GM21526 (cell line): Measurements from ENCODE around the gene ZDHHC1.

Source experiments
- ATAC-seq: cut with Tn5 transposase; IDR thresholded peaks from one replicate; pipeline ENCODE4 v1.9.1; 2021; ENCODE audit warnings: moderate library complexity; ENCODE audit not compliant: unreplicated experiment, low FRiP score

Gene ZDHHC1

DNA sequence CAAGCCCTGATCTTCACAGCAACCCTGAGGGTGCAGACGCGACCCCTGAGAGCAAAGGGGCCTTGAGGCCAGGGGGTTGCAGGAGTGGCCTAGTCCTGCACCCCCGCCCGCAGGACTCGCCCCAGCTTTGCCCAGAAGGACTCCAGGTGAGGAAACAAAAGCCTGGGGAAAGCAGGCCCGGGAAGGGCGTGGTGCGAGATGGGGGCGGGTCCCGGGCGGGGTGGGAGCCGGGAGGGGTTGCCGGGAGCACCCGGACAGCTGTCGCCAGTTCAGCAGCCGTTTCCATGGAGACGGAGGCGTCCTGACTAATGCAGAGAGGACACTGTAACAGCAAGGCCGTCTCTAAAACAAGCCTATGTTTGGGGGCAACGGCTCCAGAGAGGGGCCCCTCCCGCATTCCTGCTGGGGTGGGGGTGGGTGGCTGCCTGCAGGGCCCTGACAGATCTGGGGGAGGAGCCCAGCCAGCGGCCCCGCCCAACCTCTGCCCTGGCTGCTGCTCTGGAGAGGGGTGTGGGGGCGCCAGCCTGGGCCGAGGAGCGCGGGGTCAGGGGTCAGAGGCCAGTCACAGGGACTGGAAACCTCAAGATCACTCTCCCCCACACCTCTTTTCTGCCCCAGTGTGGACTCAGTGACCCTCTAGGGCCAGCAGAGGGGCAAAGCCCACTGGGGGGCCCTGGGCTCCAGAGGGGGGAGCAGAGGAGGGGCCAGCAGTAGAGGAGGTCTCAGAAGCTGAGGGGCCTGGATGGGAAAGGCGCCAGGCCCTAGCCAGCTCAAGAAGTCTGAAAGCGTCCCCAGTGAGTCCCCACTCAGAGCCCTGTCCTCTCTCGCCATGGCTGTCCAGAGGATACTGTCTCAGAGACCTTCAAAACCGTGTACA, 19.9 kb downstream of the ZDHHC1 start:
- no peak for ATAC-seq

GRCh38 chr16:67395458-67396158, 20.7 kb downstream of the ZDHHC1 start:
- no peak for ATAC-seq

DNA sequence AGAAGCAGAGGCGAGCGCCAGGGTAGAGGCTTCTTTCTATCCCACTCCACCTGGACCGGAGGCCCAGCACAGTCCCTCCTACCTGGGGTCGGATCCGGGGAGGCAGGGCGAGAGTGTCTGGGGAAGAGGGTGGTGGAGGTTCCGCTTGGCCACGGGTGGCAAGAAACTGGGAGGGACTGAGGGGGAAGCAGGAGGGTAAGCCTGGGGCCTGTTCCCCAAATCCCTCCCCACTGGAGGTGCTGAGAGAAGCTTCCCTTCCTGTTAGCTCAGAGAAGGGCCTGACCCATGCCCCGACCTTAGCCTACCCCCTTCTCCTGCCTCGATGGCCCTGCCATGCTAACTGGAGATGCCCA, 21.2 kb downstream of the ZDHHC1 start:
- no peak for ATAC-seq

DNA sequence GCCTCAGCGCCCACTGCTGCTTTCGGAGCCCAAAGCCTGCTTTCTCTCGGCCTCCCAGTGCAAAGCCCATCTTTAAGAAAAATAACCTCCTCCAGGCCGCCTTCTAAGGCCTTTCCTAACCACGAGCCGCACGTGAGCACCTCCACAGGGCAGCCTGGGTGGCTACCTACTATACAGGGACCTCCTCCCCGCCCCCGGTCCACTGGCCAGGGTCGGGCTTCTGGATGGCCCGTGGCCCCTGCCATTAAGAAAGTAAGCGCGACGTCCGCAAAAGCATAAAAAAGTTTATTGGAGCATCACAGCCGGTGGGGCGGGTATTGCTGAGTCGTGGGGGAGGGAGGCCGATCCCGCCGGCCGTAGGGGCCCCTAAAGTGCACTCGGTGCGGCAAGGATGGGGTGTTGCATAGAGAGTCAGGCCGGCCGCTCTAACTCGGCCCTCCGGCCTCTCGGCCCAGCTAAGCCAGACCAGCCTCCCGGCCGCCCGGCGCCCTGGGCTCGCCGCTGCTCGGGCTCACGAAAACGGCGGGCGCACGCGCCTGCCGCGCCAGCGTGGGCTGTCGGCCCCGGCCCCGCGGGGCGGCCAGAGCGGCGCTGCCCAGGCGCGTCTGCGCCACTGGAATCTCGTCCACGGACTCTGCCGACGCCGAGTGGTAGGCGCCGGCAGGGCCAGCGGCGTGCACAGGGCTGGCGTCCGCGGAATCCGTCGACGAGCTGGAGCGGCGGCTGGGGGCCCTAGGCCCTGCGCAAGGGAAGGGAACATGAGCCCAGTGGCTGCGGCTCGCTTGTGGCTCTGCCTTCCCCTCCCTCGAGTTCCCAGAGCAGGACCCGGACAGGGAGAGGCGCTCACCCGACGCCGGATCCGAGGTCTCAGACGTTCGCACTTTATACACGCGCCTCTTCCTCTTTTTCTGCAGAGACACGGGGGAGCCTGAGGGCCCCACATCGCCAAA, 21.8 kb downstream of the ZDHHC1 start:
- ATAC-seq: no peak

DNA sequence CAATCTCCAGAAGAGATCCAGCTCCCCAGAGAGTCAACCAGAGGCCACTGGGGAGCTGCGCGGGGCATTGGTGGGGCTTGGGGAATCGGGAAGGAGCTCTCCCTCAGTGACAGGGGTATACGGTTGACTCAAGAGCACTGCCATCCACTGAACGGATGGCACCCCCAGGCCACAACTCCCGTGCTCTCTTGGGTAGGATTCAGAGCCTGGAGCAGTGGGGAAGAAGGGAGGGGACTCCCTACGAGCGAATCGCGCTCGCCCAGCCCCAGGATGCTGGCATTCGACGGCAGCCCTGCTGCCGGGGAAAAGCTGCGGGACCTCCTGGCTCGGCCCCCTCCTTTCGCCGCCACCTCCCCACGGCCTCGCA, 22.5 kb downstream of the ZDHHC1 start:
- ATAC-seq: no peak

DNA sequence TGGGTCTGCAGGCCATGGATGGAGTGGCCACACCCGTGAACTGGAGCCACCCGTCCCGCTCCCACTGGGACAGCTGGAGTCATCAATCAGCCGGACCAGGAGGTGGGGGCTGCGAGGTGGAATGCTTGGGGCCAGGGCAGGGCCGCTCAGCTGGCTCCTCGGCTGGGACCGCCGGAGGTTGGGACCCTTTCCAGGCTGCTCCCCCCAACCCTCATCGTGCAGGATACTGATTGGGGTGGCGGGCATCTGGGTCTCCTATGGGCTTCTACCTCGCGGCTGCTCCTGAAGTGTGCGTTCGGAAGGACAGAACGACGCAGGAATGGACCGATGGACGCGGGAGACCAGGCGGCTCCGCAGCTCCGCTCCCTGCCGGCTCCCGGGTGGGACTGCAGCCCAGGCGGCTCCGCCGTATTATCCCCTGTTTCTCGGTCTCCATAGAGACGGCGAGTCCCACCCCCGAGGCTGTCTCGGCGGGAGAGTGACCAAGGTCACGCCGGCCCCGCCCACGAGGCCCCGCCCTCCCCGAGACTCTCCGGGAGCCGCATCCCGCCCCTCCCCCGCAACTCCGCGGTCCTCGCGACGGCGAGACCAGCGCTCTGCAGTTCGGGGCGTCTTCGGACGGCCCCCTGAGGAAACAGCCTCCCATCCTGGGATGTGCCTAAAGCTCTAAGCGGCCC, 23.0 kb downstream of the ZDHHC1 start, which contains the start of gene TPPP3:
Gene TPPP3 (minus strand): TSS at position 388 of the 677 bp plus-strand sequence. CDS start 2,387 bp downstream, outside the sequence.
- no peak for ATAC-seq

- no peak for ATAC-seq
Measured at GRCh38 chr16:67392301-67393059, 23.8 kb downstream of the ZDHHC1 start.

GRCh38 chr16:67391424-67392300, 24.6 kb downstream of the ZDHHC1 start:
- ATAC-seq: no peak

DNA sequence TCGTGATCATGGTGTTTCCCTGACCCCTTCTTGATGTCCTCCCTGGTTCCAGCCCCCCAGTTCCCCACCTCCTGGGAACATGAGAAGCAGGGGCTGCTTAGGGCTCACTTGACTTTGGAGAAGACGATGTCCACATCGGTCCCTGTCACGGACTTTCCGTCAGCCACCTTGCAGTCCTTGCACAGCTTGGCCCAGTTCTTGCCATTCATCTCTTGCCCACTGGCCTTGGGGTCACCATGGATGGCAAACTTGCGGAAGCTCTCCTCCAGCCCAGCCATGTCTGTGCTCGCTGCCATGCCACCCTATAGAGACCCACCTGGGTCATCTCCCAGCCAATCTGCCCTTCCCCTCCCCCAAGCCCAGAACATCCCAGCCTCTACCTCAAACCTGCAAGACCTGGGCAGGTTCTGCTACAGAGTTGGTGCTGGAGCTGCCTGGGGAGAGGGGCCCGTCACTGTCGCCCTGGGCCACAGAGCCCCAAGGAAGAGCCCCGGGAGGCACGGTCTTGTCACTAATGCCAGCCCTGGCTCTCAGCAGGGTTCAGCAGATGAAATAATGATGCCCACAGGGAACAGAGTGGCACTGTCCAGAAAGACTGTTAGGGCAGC, 25.4 kb downstream of the ZDHHC1 start:
- no peak for ATAC-seq

- no peak for ATAC-seq
Measured at GRCh38 chr16:67389911-67390815, 26.1 kb downstream of the ZDHHC1 start.

DNA sequence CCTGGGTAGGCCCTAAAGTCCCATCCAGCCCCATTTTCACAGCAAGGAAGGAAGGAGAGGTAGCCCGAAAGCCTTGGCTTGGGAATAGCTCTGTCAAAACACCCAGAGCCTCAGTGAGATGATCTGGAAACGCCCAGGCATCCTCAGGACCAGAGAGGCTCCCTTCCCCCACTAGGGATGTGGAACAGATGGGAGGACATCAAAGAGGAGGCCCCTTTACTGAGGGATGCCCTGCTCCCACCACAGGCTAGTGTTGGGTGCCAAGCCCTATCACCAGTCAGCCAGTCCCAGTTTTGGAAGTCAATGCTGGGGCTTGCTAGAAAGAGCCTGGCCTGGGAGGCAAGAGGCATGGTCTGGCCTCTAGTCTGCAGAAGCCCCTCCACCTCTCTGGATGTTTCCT, 27.7 kb downstream of the ZDHHC1 start:
- ATAC-seq: no peak

GRCh38 chr16:67388191-67388590, 28.1 kb downstream of the ZDHHC1 start:
- no peak for ATAC-seq

GRCh38 chr16:67387479-67388079, 28.7 kb downstream of the ZDHHC1 start:
- ATAC-seq: no peak

DNA sequence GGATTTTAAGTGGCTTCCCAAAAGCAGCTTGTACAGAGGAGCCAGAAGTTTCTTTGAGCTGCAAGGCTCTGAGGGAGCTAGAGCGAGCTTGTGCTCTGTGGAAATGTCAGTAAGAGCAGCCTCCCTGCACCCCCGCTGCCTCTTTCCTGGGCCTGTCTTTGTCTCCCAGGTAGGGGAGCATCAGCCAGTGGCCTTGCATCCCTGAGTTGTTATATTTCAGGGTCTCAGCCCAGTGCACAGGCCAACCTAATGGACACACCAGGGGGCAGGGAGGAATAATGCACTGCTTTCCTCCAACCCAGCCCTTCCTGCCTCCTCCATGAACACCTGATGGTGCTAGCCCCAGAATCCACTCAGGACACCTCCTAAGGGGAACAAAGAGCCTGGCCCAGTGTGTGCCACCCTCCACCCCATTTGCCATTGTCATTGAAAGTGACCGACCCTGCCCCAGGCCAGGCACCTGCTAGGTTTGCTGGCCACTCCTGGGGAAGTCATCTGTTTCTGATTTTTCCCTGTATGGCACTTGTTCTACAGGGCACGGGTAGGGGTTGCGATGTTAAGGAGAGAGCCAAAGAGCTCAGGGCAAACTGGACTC, 29.3 kb downstream of the ZDHHC1 start:
- ATAC-seq: no peak

- no peak for ATAC-seq
Measured at GRCh38 chr16:67384778-67385510, 31.3 kb downstream of the ZDHHC1 start.

- ATAC-seq: no peak
Measured at GRCh38 chr16:67383284-67383683, 33.0 kb downstream of the ZDHHC1 start.
